Measurements from ENCODE around the gene POU4F3.

The POU4F3 gene

DNA sequence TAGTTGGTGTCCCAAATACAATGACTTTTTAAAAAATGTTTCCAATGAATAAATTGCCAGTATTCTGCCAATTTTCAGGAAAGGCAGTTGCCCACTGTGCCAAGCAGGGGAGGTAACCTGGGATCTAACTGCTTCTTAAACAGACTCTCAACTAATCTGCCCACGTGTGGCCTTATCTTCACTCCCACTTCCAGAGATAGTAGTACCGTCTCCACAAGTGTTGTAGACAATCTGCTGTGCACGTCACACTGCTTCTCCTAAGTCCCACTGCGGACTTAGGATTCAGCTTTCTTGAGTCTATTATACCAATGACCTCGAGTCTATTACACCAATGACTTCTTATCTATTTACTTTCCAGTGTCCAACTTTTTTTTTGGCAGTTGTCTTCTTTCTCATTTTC lies 21.2 kb downstream of the POU4F3 start:
- no peaks in the 10 kb centered on the region for H3K27me3 ChIP-seq (ENCODE audit: insufficient read depth, poor library complexity, severe bottlenecking)
- TF ChIP-seq SPI1 (IDR thresholded peaks at IDR 0.05; ENCODE audit: borderline replicate concordance, low read depth) (no peak), GABPA (IDR thresholded peaks at IDR 0.05; ENCODE audit: low read depth) (no peak), POLR2AphosphoS5 (IDR thresholded peaks at IDR 0.05; ENCODE audit: low read depth) (no peak)
- TF ChIP-seq, protein P1, sequence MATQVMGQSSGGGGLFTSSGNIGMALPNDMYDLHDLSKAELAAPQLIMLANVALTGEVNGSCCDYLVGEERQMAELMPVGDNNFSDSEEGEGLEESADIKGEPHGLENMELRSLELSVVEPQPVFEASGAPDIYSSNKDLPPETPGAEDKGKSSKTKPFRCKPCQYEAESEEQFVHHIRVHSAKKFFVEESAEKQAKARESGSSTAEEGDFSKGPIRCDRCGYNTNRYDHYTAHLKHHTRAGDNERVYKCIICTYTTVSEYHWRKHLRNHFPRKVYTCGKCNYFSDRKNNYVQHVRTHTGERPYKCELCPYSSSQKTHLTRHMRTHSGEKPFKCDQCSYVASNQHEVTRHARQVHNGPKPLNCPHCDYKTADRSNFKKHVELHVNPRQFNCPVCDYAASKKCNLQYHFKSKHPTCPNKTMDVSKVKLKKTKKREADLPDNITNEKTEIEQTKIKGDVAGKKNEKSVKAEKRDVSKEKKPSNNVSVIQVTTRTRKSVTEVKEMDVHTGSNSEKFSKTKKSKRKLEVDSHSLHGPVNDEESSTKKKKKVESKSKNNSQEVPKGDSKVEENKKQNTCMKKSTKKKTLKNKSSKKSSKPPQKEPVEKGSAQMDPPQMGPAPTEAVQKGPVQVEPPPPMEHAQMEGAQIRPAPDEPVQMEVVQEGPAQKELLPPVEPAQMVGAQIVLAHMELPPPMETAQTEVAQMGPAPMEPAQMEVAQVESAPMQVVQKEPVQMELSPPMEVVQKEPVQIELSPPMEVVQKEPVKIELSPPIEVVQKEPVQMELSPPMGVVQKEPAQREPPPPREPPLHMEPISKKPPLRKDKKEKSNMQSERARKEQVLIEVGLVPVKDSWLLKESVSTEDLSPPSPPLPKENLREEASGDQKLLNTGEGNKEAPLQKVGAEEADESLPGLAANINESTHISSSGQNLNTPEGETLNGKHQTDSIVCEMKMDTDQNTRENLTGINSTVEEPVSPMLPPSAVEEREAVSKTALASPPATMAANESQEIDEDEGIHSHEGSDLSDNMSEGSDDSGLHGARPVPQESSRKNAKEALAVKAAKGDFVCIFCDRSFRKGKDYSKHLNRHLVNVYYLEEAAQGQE (IDR thresholded peaks at IDR 0.05; ENCODE audit: insufficient replicate concordance, low read depth) = no peak
- TF ChIP-seq, protein P2, sequence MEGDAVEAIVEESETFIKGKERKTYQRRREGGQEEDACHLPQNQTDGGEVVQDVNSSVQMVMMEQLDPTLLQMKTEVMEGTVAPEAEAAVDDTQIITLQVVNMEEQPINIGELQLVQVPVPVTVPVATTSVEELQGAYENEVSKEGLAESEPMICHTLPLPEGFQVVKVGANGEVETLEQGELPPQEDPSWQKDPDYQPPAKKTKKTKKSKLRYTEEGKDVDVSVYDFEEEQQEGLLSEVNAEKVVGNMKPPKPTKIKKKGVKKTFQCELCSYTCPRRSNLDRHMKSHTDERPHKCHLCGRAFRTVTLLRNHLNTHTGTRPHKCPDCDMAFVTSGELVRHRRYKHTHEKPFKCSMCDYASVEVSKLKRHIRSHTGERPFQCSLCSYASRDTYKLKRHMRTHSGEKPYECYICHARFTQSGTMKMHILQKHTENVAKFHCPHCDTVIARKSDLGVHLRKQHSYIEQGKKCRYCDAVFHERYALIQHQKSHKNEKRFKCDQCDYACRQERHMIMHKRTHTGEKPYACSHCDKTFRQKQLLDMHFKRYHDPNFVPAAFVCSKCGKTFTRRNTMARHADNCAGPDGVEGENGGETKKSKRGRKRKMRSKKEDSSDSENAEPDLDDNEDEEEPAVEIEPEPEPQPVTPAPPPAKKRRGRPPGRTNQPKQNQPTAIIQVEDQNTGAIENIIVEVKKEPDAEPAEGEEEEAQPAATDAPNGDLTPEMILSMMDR (IDR thresholded peaks at IDR 0.05; ENCODE audit: insufficient read depth, low read length) = no peak
- no peak overlapping the region for H3K27ac ChIP-seq (replicated peaks)
- H3K4me3 ChIP-seq (replicated peaks; ENCODE audit: insufficient read depth, low read length) = no peak overlapping the region
- no peak for DNase-seq (ENCODE audit: low read depth in 1 of 2, low spot score in 1 of 2)

DNA sequence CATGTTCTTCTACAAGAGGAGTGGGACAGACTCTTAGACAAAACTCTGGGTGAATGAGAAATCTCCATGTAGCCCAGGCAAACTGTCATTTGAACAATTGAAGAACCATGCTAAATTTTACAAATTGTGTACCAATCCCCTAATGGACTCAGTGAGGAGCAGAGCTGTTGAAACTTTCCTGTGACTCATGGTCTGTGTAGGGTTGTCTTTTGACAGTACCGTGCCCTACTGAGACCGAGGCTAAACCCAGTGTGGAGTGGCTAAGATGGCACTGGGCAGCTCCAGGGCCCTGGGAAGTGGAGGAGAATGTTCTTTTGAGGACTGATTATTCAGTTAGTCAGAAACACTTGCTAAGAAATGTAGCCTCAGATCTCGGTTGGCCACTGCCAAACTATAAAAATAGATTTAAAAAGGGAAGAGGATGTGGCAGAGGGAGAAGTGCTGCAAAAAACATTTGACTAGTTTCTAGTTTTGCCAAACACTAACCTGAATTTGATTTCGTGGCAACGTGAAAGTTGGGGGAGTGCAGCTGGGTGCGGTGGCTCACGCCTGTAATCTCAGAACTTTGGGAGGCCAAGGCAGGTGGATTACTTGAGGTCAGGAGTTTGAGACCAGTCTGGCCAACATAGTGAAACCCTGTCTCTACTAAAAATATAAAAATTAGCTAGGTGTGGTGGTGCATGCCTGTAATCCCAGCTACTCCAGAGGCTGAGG lies 24.7 kb downstream of the POU4F3 start:
- TF ChIP-seq SPI1 (IDR thresholded peaks at IDR 0.05; ENCODE audit: borderline replicate concordance, low read depth) (peak; percentile 23; the same call in 1 of the 2 replicates), POLR2AphosphoS5 (IDR thresholded peaks at IDR 0.05; ENCODE audit: low read depth) (no peak), GABPA (IDR thresholded peaks at IDR 0.05; ENCODE audit: low read depth) (no peak)
- TF ChIP-seq, protein P1 (IDR thresholded peaks at IDR 0.05; ENCODE audit: insufficient replicate concordance, low read depth) = no peak
- TF ChIP-seq, protein P2 (IDR thresholded peaks at IDR 0.05; ENCODE audit: insufficient read depth, low read length) = no peak
- no peak overlapping the region for H3K27ac ChIP-seq (replicated peaks)
- peak in 1 of 2 experiments; percentile 46 for DNase-seq (ENCODE audit: low read depth in 1 of 2, low spot score in 1 of 2)
- no peak overlapping the region for H3K4me3 ChIP-seq (replicated peaks; ENCODE audit: insufficient read depth, low read length)
- no peaks in the 10 kb centered on the region for H3K27me3 ChIP-seq (ENCODE audit: insufficient read depth, poor library complexity, severe bottlenecking)

DNA sequence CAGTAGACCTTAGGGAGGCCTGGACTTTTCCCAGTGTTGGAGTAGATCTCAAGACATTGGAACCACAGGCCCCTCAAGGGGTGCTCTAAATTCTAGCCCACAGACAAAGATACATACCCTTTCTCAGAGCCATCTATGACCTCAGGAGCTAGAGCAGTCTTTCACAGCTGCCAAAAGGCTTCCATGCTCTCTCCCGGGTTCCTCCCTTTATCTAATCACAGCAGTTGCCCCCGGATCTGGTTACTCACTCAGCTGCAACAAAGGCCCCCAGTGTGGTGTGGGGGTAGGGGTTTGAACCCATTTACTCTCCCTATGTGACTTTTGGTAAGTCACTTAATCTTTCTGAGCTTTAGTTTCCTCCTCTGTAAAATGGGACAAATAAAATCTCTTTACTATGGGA lies 27.0 kb downstream of the POU4F3 start:
- TF ChIP-seq GABPA (IDR thresholded peaks at IDR 0.05; ENCODE audit: low read depth) (no peak), SPI1 (IDR thresholded peaks at IDR 0.05; ENCODE audit: borderline replicate concordance, low read depth) (no peak), POLR2AphosphoS5 (IDR thresholded peaks at IDR 0.05; ENCODE audit: low read depth) (no peak)
- TF ChIP-seq, protein P2 (IDR thresholded peaks at IDR 0.05; ENCODE audit: insufficient read depth, low read length) = no peak
- TF ChIP-seq, protein P1 (IDR thresholded peaks at IDR 0.05; ENCODE audit: insufficient replicate concordance, low read depth) = no peak
- H3K27me3 ChIP-seq (ENCODE audit: insufficient read depth, poor library complexity, severe bottlenecking) = no peaks in the 10 kb centered on the region

More for the DNA sequence above, 27.0 kb downstream of the POU4F3 start:
- DNase-seq (ENCODE audit: low read depth in 1 of 2, low spot score in 1 of 2) = no peak
- H3K4me3 ChIP-seq (replicated peaks; ENCODE audit: insufficient read depth, low read length) = no peak overlapping the region
- H3K27ac ChIP-seq (replicated peaks) = no peak overlapping the region

Data from HL-60 (cell line).